Karpas-422 (cell line): Measurements from ENCODE around the gene SALL1. TPM values are rescaled to one million over a fixed set of nuclear protein-coding genes. Genes with fewer than 3 reads are reported as not detected.

Experiments used
- DNase-seq: peaks from one replicate; pipeline ENCODE4 v3.0.0-alpha.2; 2015
- H2AFZ ChIP-seq: fragments of 200-600 bp; sonication (generic); 2 replicates; pipeline ENCODE4 v1.6.1; 2014; ENCODE audit warnings: antibody characterized with exemption, low read length, mixed read lengths
- H3K27ac ChIP-seq: fragments of 200-600 bp; sonication (generic); 2 replicates; pipeline ENCODE4 v1.5.1; 2014; ENCODE audit warnings: mild to moderate bottlenecking, low read length, moderate library complexity
- H3K27me3 ChIP-seq: fragments of 200-600 bp; sonication (generic); 2 replicates; pipeline ENCODE4 v1.6.1; 2014; ENCODE audit warnings: low read length, mixed read lengths
- H3K36me3 ChIP-seq: fragments of 200-600 bp; sonication (generic); 2 replicates; pipeline ENCODE4 v1.6.1; 2014; ENCODE audit warnings: low read length, mixed read lengths; ENCODE audit not compliant: insufficient read depth
- H3K4me1 ChIP-seq: fragments of 200-600 bp; sonication (generic); 2 replicates; pipeline ENCODE4 v1.6.1; 2014; ENCODE audit warnings: mild to moderate bottlenecking, low read length, mixed read lengths
- H3K4me2 ChIP-seq: fragments of 200-600 bp; sonication (generic); 2 replicates; pipeline ENCODE4 v1.6.1; 2014; ENCODE audit warnings: low read length, low read depth, mild to moderate bottlenecking; ENCODE audit not compliant: poor library complexity, severe bottlenecking
- H3K4me3 ChIP-seq: fragments of 200-600 bp; sonication (generic); 2 replicates; pipeline ENCODE4 v1.5.1; 2014; ENCODE audit warnings: mild to moderate bottlenecking, antibody characterized with exemption, low read length, mixed read lengths
- H3K79me2 ChIP-seq: fragments of 200-600 bp; sonication (generic); 2 replicates; pipeline ENCODE4 v1.6.1; 2014; ENCODE audit warnings: mild to moderate bottlenecking, low read length, mixed read lengths
- H3K9ac ChIP-seq: fragments of 200-600 bp; sonication (generic); 2 replicates; pipeline ENCODE4 v1.6.0; 2014; ENCODE audit warnings: low read length
- H3K9me2 ChIP-seq: fragments of 200-600 bp; sonication (generic), shearing (Covaris generic); replicated peaks from 2 replicates; pipeline ENCODE4 v1.6.0; 2014; ENCODE audit warnings: mild to moderate bottlenecking, low read length, moderate library complexity; ENCODE audit not compliant: insufficient read depth
- H3K9me3 ChIP-seq: fragments of 300-700, 200-600 bp; sonication (generic); 2 replicates; pipeline ENCODE4 v1.6.1; 2014; ENCODE audit warnings: low read length, mixed read lengths
- H4K20me1 ChIP-seq: fragments of 200-600 bp; sonication (generic); 2 replicates; pipeline ENCODE4 v1.6.1; 2014; ENCODE audit warnings: mild to moderate bottlenecking, antibody characterized with exemption, low read length, low read depth; ENCODE audit not compliant: insufficient read depth
- total RNA-seq: library from RNA; depleted of rRNA; stranded (reverse); fragments of >200 nt; shearing (Covaris generic); gene quantifications from 2 replicates; pipeline ENCODE4 v1.2.3, GENCODE V29; 2014; ENCODE audit warnings: low replicate concordance

Gene SALL1
- total RNA-seq, 1 experiment from 2014 or later, result not detected

GRCh38 chr16:51154271-51155171 is 3.5 kb upstream of the SALL1 start:
- Histone ChIP-seq H3K36me3 (no peaks in the 10 kb centered on the region), H4K20me1 (no peaks in the 10 kb centered on the region), H2AFZ (no peak overlapping the region), H3K79me2 (no peaks in the 10 kb centered on the region), H3K9me2 (no peaks in the 10 kb centered on the region), H3K4me3 (no peak overlapping the region), H3K27me3 (no peaks in the 10 kb centered on the region), H3K9me3 (peaks cover 6% of the 10 kb centered on the region; the same call in 1 of the 2 replicates), H3K4me2 (no peak overlapping the region), H3K27ac (no peak overlapping the region), H3K9ac (no peak overlapping the region), H3K4me1 (no peaks in the 10 kb centered on the region)
- DNase-seq, result no peak

GRCh38 chr16:51153577-51154031 is 2.5 kb upstream of the SALL1 start:
- Histone ChIP-seq H3K9ac (no peak overlapping the region), H3K27ac (no peak overlapping the region), H3K79me2 (no peaks in the 10 kb centered on the region), H3K9me2 (no peaks in the 10 kb centered on the region), H3K9me3 (peaks cover 6% of the 10 kb centered on the region; the same call in 1 of the 2 replicates), H2AFZ (no peak overlapping the region), H4K20me1 (no peaks in the 10 kb centered on the region), H3K4me3 (no peak overlapping the region), H3K4me2 (no peak overlapping the region), H3K4me1 (no peaks in the 10 kb centered on the region), H3K27me3 (no peaks in the 10 kb centered on the region), H3K36me3 (no peaks in the 10 kb centered on the region)
- no peak for DNase-seq

GRCh38 chr16:51152691-51153576 is 1.9 kb upstream of the SALL1 start:
- no peak overlapping the region for H2AFZ ChIP-seq
- H3K4me3 ChIP-seq, result no peak overlapping the region
- H3K27me3 ChIP-seq, result no peaks in the 10 kb centered on the region
- no peak for DNase-seq
- H3K9ac ChIP-seq, result no peak overlapping the region
- no peaks in the 10 kb centered on the region for H3K36me3 ChIP-seq
- no peak overlapping the region for H3K27ac ChIP-seq
- H3K9me2 ChIP-seq, result no peaks in the 10 kb centered on the region
- H3K4me1 ChIP-seq, result no peaks in the 10 kb centered on the region
- H4K20me1 ChIP-seq, result no peaks in the 10 kb centered on the region
- H3K79me2 ChIP-seq, result no peaks in the 10 kb centered on the region
- H3K9me3 ChIP-seq, result peaks cover 6% of the 10 kb centered on the region; the same call in 1 of the 2 replicates
- no peak overlapping the region for H3K4me2 ChIP-seq

GRCh38 chr16:51151961-51152663 is 1.0 kb upstream of the SALL1 start:
- Histone ChIP-seq H3K36me3 (no peaks in the 10 kb centered on the region), H3K4me3 (no peak overlapping the region), H3K4me1 (no peaks in the 10 kb centered on the region), H3K9ac (no peak overlapping the region), H3K4me2 (no peak overlapping the region), H2AFZ (no peak overlapping the region), H3K9me2 (no peaks in the 10 kb centered on the region), H3K9me3 (peaks cover 6% of the 10 kb centered on the region; the same call in 1 of the 2 replicates), H3K27ac (no peak overlapping the region), H3K27me3 (no peaks in the 10 kb centered on the region), H4K20me1 (no peaks in the 10 kb centered on the region), H3K79me2 (no peaks in the 10 kb centered on the region)
- DNase-seq, result no peak

GRCh38 chr16:51151435-51151960 is 428 bp upstream of the SALL1 start:
- Histone ChIP-seq H3K79me2 (no peaks in the 10 kb centered on the region), H3K4me2 (no peak overlapping the region), H3K27ac (no peak overlapping the region), H2AFZ (no peak overlapping the region), H3K4me1 (no peaks in the 10 kb centered on the region), H3K4me3 (no peak overlapping the region), H3K36me3 (no peaks in the 10 kb centered on the region), H3K9me2 (no peaks in the 10 kb centered on the region), H3K27me3 (no peaks in the 10 kb centered on the region), H4K20me1 (no peaks in the 10 kb centered on the region), H3K9ac (no peak overlapping the region), H3K9me3 (peaks cover 6% of the 10 kb centered on the region; the same call in 1 of the 2 replicates)
- DNase-seq, result no peak

- Histone ChIP-seq H3K4me3 (no peak overlapping the region), H4K20me1 (no peaks in the 10 kb centered on the region), H3K4me1 (no peaks in the 10 kb centered on the region), H3K36me3 (no peaks in the 10 kb centered on the region), H3K9me3 (peaks cover 6% of the 10 kb centered on the region; the same call in 1 of the 2 replicates), H3K9ac (no peak overlapping the region), H2AFZ (no peak overlapping the region), H3K79me2 (no peaks in the 10 kb centered on the region), H3K4me2 (no peak overlapping the region), H3K27ac (no peak overlapping the region), H3K27me3 (no peaks in the 10 kb centered on the region), H3K9me2 (no peaks in the 10 kb centered on the region)
- no peak for DNase-seq
Measured at GRCh38 chr16:51150165-51150887, 744 bp downstream of the SALL1 start.

GRCh38 chr16:51149721-51150164 is 1.3 kb downstream of the SALL1 start:
- Histone ChIP-seq H3K9me2 (no peaks in the 10 kb centered on the region), H3K9ac (no peak overlapping the region)

More at GRCh38 chr16:51149721-51150164, 1.3 kb downstream of the SALL1 start:
- Histone ChIP-seq H3K9me3 (peaks cover 6% of the 10 kb centered on the region; the same call in 1 of the 2 replicates), H3K36me3 (no peaks in the 10 kb centered on the region), H3K27ac (no peak overlapping the region), H3K4me2 (no peak overlapping the region), H3K79me2 (no peaks in the 10 kb centered on the region), H3K4me1 (no peaks in the 10 kb centered on the region), H4K20me1 (no peaks in the 10 kb centered on the region), H3K4me3 (no peak overlapping the region), H2AFZ (no peak overlapping the region), H3K27me3 (no peaks in the 10 kb centered on the region)
- no peak for DNase-seq
